ENCODE measurements around the gene RNF213. TPM values are rescaled to one million over a fixed set of nuclear protein-coding genes. Genes with fewer than 3 reads are reported as not detected.
"Not testable (repeated sequence)": the region's sequence is repeated elsewhere in the genome, so short reads cannot be mapped to it uniquely, and the experiment has no call there.

RNF213 gene
- total RNA-seq, 1 donor from 2014 or later, result 17.5 TPM

- DNase-seq, result no peak
These were observed 36.0 kb upstream of the RNF213 start for GRCh38 chr17:80224683-80225082.

- DNase-seq, result no peak
These were observed 35.4 kb upstream of the RNF213 start for GRCh38 chr17:80225230-80225629.

GRCh38 chr17:80227156-80227555, 33.5 kb upstream of the RNF213 start:
- DNase-seq, result no peak

- no peak for DNase-seq
These were observed 33.0 kb upstream of the RNF213 start for GRCh38 chr17:80227666-80228065.

- no peak for DNase-seq
These were observed 32.2 kb upstream of the RNF213 start for GRCh38 chr17:80228477-80228876.

- DNase-seq, result no peak
These were observed 31.6 kb upstream of the RNF213 start for GRCh38 chr17:80229011-80229410.

- no peak for DNase-seq
These were observed 28.2 kb upstream of the RNF213 start for GRCh38 chr17:80232438-80232837.

GRCh38 chr17:80233202-80233601, 27.4 kb upstream of the RNF213 start:
- no peak for DNase-seq

GRCh38 chr17:80236911-80237310, 23.7 kb upstream of the RNF213 start:
- no peak for DNase-seq

- DNase-seq, result no peak
These were observed 23.3 kb upstream of the RNF213 start for GRCh38 chr17:80237386-80237785.

GRCh38 chr17:80242505-80242904, 18.1 kb upstream of the RNF213 start:
- no peak for DNase-seq

- DNase-seq, result no peak
These were observed 16.9 kb upstream of the RNF213 start for GRCh38 chr17:80243526-80244433.

GRCh38 chr17:80244448-80244847, 16.2 kb upstream of the RNF213 start:
- not testable (repeated sequence) for DNase-seq

- no peak for DNase-seq
These were observed 15.7 kb upstream of the RNF213 start for GRCh38 chr17:80244871-80245509.

GRCh38 chr17:80245566-80246265, 14.9 kb upstream of the RNF213 start:
- DNase-seq, result no peak

- DNase-seq, result no peak
These were observed 14.4 kb upstream of the RNF213 start for GRCh38 chr17:80246266-80246681.

- no peak for DNase-seq
These were observed 13.9 kb upstream of the RNF213 start for GRCh38 chr17:80246726-80247125.

GRCh38 chr17:80247561-80247960, 13.1 kb upstream of the RNF213 start:
- no peak for DNase-seq

- DNase-seq, result no peak
These were observed 12.4 kb upstream of the RNF213 start for GRCh38 chr17:80248001-80248893.

GRCh38 chr17:80248894-80249710, 11.6 kb upstream of the RNF213 start:
- no peak for DNase-seq

- DNase-seq, result no peak
These were observed 8.7 kb upstream of the RNF213 start for GRCh38 chr17:80251966-80252365.

Measured in occipital lobe (tissue), 2 donors.